ENCODE data around the gene ODAD2.
A peak's percentile ranks its signal among the peaks of the same experiment; 100 is the strongest.
"Not testable (repeated sequence)": the region's sequence is repeated elsewhere in the genome, so short reads cannot be mapped to it uniquely, and the experiment has no call there.

Gene ODAD2

GRCh38 chr10:27969931-27970330 lies 28.9 kb downstream of the ODAD2 start:
- H3K27ac ChIP-seq (ENCODE audit: insufficient read depth in 1 of 2, low read depth in 1 of 2, low read length in 2 of 2, poor library complexity in 1 of 2, severe bottlenecking in 2 of 2); H3K4me1 ChIP-seq (ENCODE audit: control extremely low read depth in 1 of 4, control insufficient read depth in 4 of 4, insufficient read depth in 4 of 4, low read length in 3 of 4); CTCF ChIA-PET; H3K4me3 ChIP-seq (ENCODE audit: control insufficient read depth in 1 of 7, extremely low read depth in 1 of 7, insufficient read depth in 4 of 7, low read depth in 2 of 7, low read length in 6 of 7); H3K27me3 ChIP-seq (replicated peaks in 2 of 5; ENCODE audit: control insufficient read depth in 4 of 5, insufficient read depth in 5 of 5, low read length in 4 of 5); POLR2A ChIA-PET; DNase-seq; H3K36me3 ChIP-seq (ENCODE audit: control insufficient read depth in 4 of 4, insufficient read depth in 4 of 4, low read length in 3 of 4); H3K9me3 ChIP-seq (ENCODE audit: control extremely low read depth in 1 of 5, control insufficient read depth in 4 of 5, insufficient read depth in 2 of 5, low read depth in 1 of 5, low read length in 4 of 5): not testable (repeated sequence)
- WGBS (ENCODE audit: insufficient coverage), result no CpG with 5 or more reads among the region's 7 CpGs

GRCh38 chr10:27959093-27959715 lies 39.7 kb downstream of the ODAD2 start:
- CTCF ChIA-PET, result no interaction called here
- Histone ChIP-seq H3K36me3 (ENCODE audit: control insufficient read depth in 4 of 4, insufficient read depth in 4 of 4, low read length in 3 of 4) (peaks cover 0 to 2% (median under 1%) of the 10 kb centered on the region in 4 experiments), H3K4me3 (ENCODE audit: control insufficient read depth in 1 of 7, extremely low read depth in 1 of 7, insufficient read depth in 4 of 7, low read depth in 2 of 7, low read length in 6 of 7) (no peak overlapping the region), H3K4me1 (ENCODE audit: control extremely low read depth in 1 of 4, control insufficient read depth in 4 of 4, insufficient read depth in 4 of 4, low read length in 3 of 4) (no peaks in the 10 kb centered on the region), H3K9me3 (ENCODE audit: control extremely low read depth in 1 of 5, control insufficient read depth in 4 of 5, insufficient read depth in 2 of 5, low read depth in 1 of 5, low read length in 4 of 5) (no peaks in the 10 kb centered on the region), H3K27me3 (replicated peaks in 2 of 5; ENCODE audit: control insufficient read depth in 4 of 5, insufficient read depth in 5 of 5, low read length in 4 of 5) (no peaks in the 10 kb centered on the region), H3K27ac (ENCODE audit: insufficient read depth in 1 of 2, low read depth in 1 of 2, low read length in 2 of 2, poor library complexity in 1 of 2, severe bottlenecking in 2 of 2) (no peak overlapping the region)
- POLR2A ChIA-PET, result no interaction called here
- WGBS (ENCODE audit: insufficient coverage), result 100% methylated on average over 3 of the region's 6 CpGs
- no peak for DNase-seq

GRCh38 chr10:27958383-27958782 lies 40.5 kb downstream of the ODAD2 start:
- H3K9me3 ChIP-seq (ENCODE audit: control extremely low read depth in 1 of 5, control insufficient read depth in 4 of 5, insufficient read depth in 2 of 5, low read depth in 1 of 5, low read length in 4 of 5); POLR2A ChIA-PET; H3K4me1 ChIP-seq (ENCODE audit: control extremely low read depth in 1 of 4, control insufficient read depth in 4 of 4, insufficient read depth in 4 of 4, low read length in 3 of 4); CTCF ChIA-PET; H3K36me3 ChIP-seq (ENCODE audit: control insufficient read depth in 4 of 4, insufficient read depth in 4 of 4, low read length in 3 of 4); H3K27me3 ChIP-seq (replicated peaks in 2 of 5; ENCODE audit: control insufficient read depth in 4 of 5, insufficient read depth in 5 of 5, low read length in 4 of 5); H3K27ac ChIP-seq (ENCODE audit: insufficient read depth in 1 of 2, low read depth in 1 of 2, low read length in 2 of 2, poor library complexity in 1 of 2, severe bottlenecking in 2 of 2): not testable (repeated sequence)
- no CpG with 5 or more reads among the region's 3 CpGs for WGBS (ENCODE audit: insufficient coverage)
- DNase-seq, result peak in 2 of 3 donors; percentile 4 to 7
- H3K4me3 ChIP-seq (ENCODE audit: control insufficient read depth in 1 of 7, extremely low read depth in 1 of 7, insufficient read depth in 4 of 7, low read depth in 2 of 7, low read length in 6 of 7), result peak overlapping the region in 1 of 7 experiments; percentile 42

- Histone ChIP-seq H3K9me3 (ENCODE audit: control extremely low read depth in 1 of 5, control insufficient read depth in 4 of 5, insufficient read depth in 2 of 5, low read depth in 1 of 5, low read length in 4 of 5) (no peaks in the 10 kb centered on the region), H3K36me3 (ENCODE audit: control insufficient read depth in 4 of 4, insufficient read depth in 4 of 4, low read length in 3 of 4) (no peaks in the 10 kb centered on the region), H3K4me3 (ENCODE audit: control insufficient read depth in 1 of 7, extremely low read depth in 1 of 7, insufficient read depth in 4 of 7, low read depth in 2 of 7, low read length in 6 of 7) (no peak overlapping the region), H3K27ac (ENCODE audit: insufficient read depth in 1 of 2, low read depth in 1 of 2, low read length in 2 of 2, poor library complexity in 1 of 2, severe bottlenecking in 2 of 2) (no peak overlapping the region), H3K27me3 (replicated peaks in 2 of 5; ENCODE audit: control insufficient read depth in 4 of 5, insufficient read depth in 5 of 5, low read length in 4 of 5) (no peaks in the 10 kb centered on the region), H3K4me1 (ENCODE audit: control extremely low read depth in 1 of 4, control insufficient read depth in 4 of 4, insufficient read depth in 4 of 4, low read length in 3 of 4) (no peaks in the 10 kb centered on the region)
- no CpG with 5 or more reads among the region's 2 CpGs for WGBS (ENCODE audit: insufficient coverage)
- DNase-seq, result no peak
- ChIA-PET POLR2A (no interaction called here), CTCF (no interaction called here)
Observed at GRCh38 chr10:27950242-27950564, 48.7 kb downstream of the ODAD2 start.

- no peaks in the 10 kb centered on the region for H3K27me3 ChIP-seq (replicated peaks in 2 of 5; ENCODE audit: control insufficient read depth in 4 of 5, insufficient read depth in 5 of 5, low read length in 4 of 5)
- H3K4me1 ChIP-seq (ENCODE audit: control extremely low read depth in 1 of 4, control insufficient read depth in 4 of 4, insufficient read depth in 4 of 4, low read length in 3 of 4), result no peaks in the 10 kb centered on the region
- CTCF ChIA-PET, result no interaction called here
Observed at GRCh38 chr10:27949528-27950241, 49.2 kb downstream of the ODAD2 start.

GRCh38 chr10:27948186-27948585 lies 50.7 kb downstream of the ODAD2 start:
- Histone ChIP-seq H3K4me3 (ENCODE audit: control insufficient read depth in 1 of 7, extremely low read depth in 1 of 7, insufficient read depth in 4 of 7, low read depth in 2 of 7, low read length in 6 of 7) (no peak overlapping the region), H3K9me3 (ENCODE audit: control extremely low read depth in 1 of 5, control insufficient read depth in 4 of 5, insufficient read depth in 2 of 5, low read depth in 1 of 5, low read length in 4 of 5) (no peaks in the 10 kb centered on the region), H3K4me1 (ENCODE audit: control extremely low read depth in 1 of 4, control insufficient read depth in 4 of 4, insufficient read depth in 4 of 4, low read length in 3 of 4) (no peaks in the 10 kb centered on the region), H3K27me3 (replicated peaks in 2 of 5; ENCODE audit: control insufficient read depth in 4 of 5, insufficient read depth in 5 of 5, low read length in 4 of 5) (no peaks in the 10 kb centered on the region), H3K27ac (ENCODE audit: insufficient read depth in 1 of 2, low read depth in 1 of 2, low read length in 2 of 2, poor library complexity in 1 of 2, severe bottlenecking in 2 of 2) (no peak overlapping the region), H3K36me3 (ENCODE audit: control insufficient read depth in 4 of 4, insufficient read depth in 4 of 4, low read length in 3 of 4) (no peaks in the 10 kb centered on the region)
- ChIA-PET CTCF (interaction anchor here (0.7 kb wide), 1 partner anchor 11 kb away, joined by 3 read pairs; no protein-coding TSS in a partner anchor), POLR2A (no interaction called here)
- no peak for DNase-seq
- no CpG with 5 or more reads among the region's 1 CpG for WGBS (ENCODE audit: insufficient coverage)

More at GRCh38 chr10:27949528-27950241, 49.2 kb downstream of the ODAD2 start:
- H3K4me3 ChIP-seq (ENCODE audit: control insufficient read depth in 1 of 7, extremely low read depth in 1 of 7, insufficient read depth in 4 of 7, low read depth in 2 of 7, low read length in 6 of 7), result no peak overlapping the region
- H3K27ac ChIP-seq (ENCODE audit: insufficient read depth in 1 of 2, low read depth in 1 of 2, low read length in 2 of 2, poor library complexity in 1 of 2, severe bottlenecking in 2 of 2), result no peak overlapping the region
- WGBS (ENCODE audit: insufficient coverage), result 92% methylated on average over 9 of the region's 9 CpGs
- no peak for DNase-seq
- POLR2A ChIA-PET, result no interaction called here
- no peaks in the 10 kb centered on the region for H3K9me3 ChIP-seq (ENCODE audit: control extremely low read depth in 1 of 5, control insufficient read depth in 4 of 5, insufficient read depth in 2 of 5, low read depth in 1 of 5, low read length in 4 of 5)
- H3K36me3 ChIP-seq (ENCODE audit: control insufficient read depth in 4 of 4, insufficient read depth in 4 of 4, low read length in 3 of 4), result no peaks in the 10 kb centered on the region

- no peak for DNase-seq
- ChIA-PET POLR2A (no interaction called here), CTCF (no interaction called here)
- H3K27ac ChIP-seq (ENCODE audit: insufficient read depth in 1 of 2, low read depth in 1 of 2, low read length in 2 of 2, poor library complexity in 1 of 2, severe bottlenecking in 2 of 2), result no peak overlapping the region
- no peaks in the 10 kb centered on the region for H3K27me3 ChIP-seq (replicated peaks in 2 of 5; ENCODE audit: control insufficient read depth in 4 of 5, insufficient read depth in 5 of 5, low read length in 4 of 5)
- no peaks in the 10 kb centered on the region for H3K36me3 ChIP-seq (ENCODE audit: control insufficient read depth in 4 of 4, insufficient read depth in 4 of 4, low read length in 3 of 4)
- no peaks in the 10 kb centered on the region for H3K4me1 ChIP-seq (ENCODE audit: control extremely low read depth in 1 of 4, control insufficient read depth in 4 of 4, insufficient read depth in 4 of 4, low read length in 3 of 4)
- H3K9me3 ChIP-seq (ENCODE audit: control extremely low read depth in 1 of 5, control insufficient read depth in 4 of 5, insufficient read depth in 2 of 5, low read depth in 1 of 5, low read length in 4 of 5), result no peaks in the 10 kb centered on the region
- WGBS (ENCODE audit: insufficient coverage), result 100% methylated on average over 4 of the region's 5 CpGs
- no peak overlapping the region for H3K4me3 ChIP-seq (ENCODE audit: control insufficient read depth in 1 of 7, extremely low read depth in 1 of 7, insufficient read depth in 4 of 7, low read depth in 2 of 7, low read length in 6 of 7)
Observed at GRCh38 chr10:27947540-27947939, 51.3 kb downstream of the ODAD2 start.
